Upper lobe of right lung (tissue), 1 donor: ENCODE results near the gene MYLK. TPM values are rescaled to one million over a fixed set of nuclear protein-coding genes. Genes with fewer than 3 reads are reported as not detected.

Experiments
- ATAC-seq: fragments of 200-7000 bp; cut with Tn5 transposase; one replicate; pipeline ENCODE4 v1.9.1; 2020; ENCODE audit warnings: mild to moderate bottlenecking, moderate library complexity
- DNase-seq: peaks from one replicate; pipeline ENCODE4 v3.0.0-alpha.2; 2020
- H3K27ac ChIP-seq: fragments of 200-600 bp; one replicate; pipeline ENCODE4 v1.8.0; 2022
- H3K27me3 ChIP-seq: fragments of 200-600 bp; one replicate; pipeline ENCODE4 v1.8.0; 2022; ENCODE audit warnings: mild to moderate bottlenecking
- H3K36me3 ChIP-seq: fragments of 200-600 bp; one replicate; pipeline ENCODE4 v1.8.0; 2022
- H3K4me1 ChIP-seq: fragments of 200-600 bp; one replicate; pipeline ENCODE4 v1.8.0; 2022
- H3K4me3 ChIP-seq: fragments of 200-600 bp; one replicate; pipeline ENCODE4 v1.8.0; 2022; ENCODE audit warnings: mild to moderate bottlenecking
- H3K9me3 ChIP-seq: fragments of 200-600 bp; one replicate; pipeline ENCODE4 v1.8.0; 2022
- CTCF ChIP-seq: fragments of 200-600 bp; IDR thresholded peaks from one replicate; pipeline ENCODE4 v1.8.0; 2022; ENCODE audit warnings: antibody characterized with exemption
- intact Hi-C: fragments of 100-400 bp; cut with DNase I; formaldehyde crosslinking; loops from one replicate; pipeline ENCODE4 v1.11.0; 2022
- total RNA-seq: library from RNA; stranded (reverse); fragmentation: NEBNext Ultra II Directional; extraction: Animal tissue kit (Norgen Biotek cat#: 25700); gene quantifications from one replicate; pipeline ENCODE4 v1.2.1, GENCODE V29; 2021
- donor health status: DM: no; HTN: yes; CAD: no; lungs with severe emphysema.

MYLK gene
- total RNA-seq, 1 donor from 2014 or later, result 248 TPM

GRCh38 chr3:123920383-123920782 is 36.3 kb upstream of the MYLK start:
- DNase-seq, result no peak
- Histone ChIP-seq H3K27me3 (no peaks in the 10 kb centered on the region), H3K4me1 (no peaks in the 10 kb centered on the region), H3K4me3 (no peak overlapping the region), H3K36me3 (no peaks in the 10 kb centered on the region), H3K9me3 (no peaks in the 10 kb centered on the region), H3K27ac (no peak overlapping the region)
- intact Hi-C loops, result no loop called here
- TF ChIP-seq CTCF, result no peak
- ATAC-seq, result no peak

- no peaks in the 10 kb centered on the region for H3K4me1 ChIP-seq
- no peak for TF ChIP-seq CTCF
- no peak overlapping the region for H3K27ac ChIP-seq
- intact Hi-C loops, result no loop called here
- no peak for DNase-seq
- peaks cover 5% of the 10 kb centered on the region for H3K36me3 ChIP-seq
- H3K27me3 ChIP-seq, result no peaks in the 10 kb centered on the region
- no peaks in the 10 kb centered on the region for H3K9me3 ChIP-seq
- no peak overlapping the region for H3K4me3 ChIP-seq
- no peak for ATAC-seq
These were observed 35.2 kb upstream of the MYLK start for GRCh38 chr3:123919353-123919752.

GRCh38 chr3:123914829-123915228 is 30.7 kb upstream of the MYLK start:
- DNase-seq (no peak), ATAC-seq (no peak)
- H3K27me3 ChIP-seq, result no peaks in the 10 kb centered on the region
- H3K4me3 ChIP-seq, result no peak overlapping the region
- no peaks in the 10 kb centered on the region for H3K4me1 ChIP-seq
- no peak overlapping the region for H3K27ac ChIP-seq
- intact Hi-C loops, result no loop called here
- no peaks in the 10 kb centered on the region for H3K9me3 ChIP-seq
- TF ChIP-seq CTCF, result no peak
- H3K36me3 ChIP-seq, result peaks cover 5% of the 10 kb centered on the region

DNA sequence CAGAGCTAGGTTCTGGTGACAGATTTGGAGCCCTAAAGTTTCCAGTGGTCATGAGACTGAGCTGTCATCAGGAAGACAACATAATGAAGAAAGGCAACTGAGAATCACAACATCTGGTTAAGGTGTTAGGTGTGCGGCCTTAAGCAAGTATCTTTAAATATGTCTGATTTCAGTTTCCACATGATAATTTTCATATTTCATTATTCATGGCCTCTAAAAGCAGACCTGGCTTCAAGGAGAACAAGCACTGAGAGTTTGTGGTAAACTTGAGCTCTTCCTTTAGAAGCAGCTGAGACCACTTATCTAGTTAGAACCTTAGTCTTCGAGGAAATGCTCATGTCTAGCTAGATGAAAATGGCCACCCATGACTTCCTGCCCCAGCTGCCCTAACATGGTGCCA is 25.7 kb upstream of the MYLK start:
- Histone ChIP-seq H3K4me1 (no peaks in the 10 kb centered on the region), H3K27ac (no peak overlapping the region), H3K36me3 (peaks cover under 1% of the 10 kb centered on the region), H3K27me3 (no peaks in the 10 kb centered on the region), H3K9me3 (no peaks in the 10 kb centered on the region), H3K4me3 (no peak overlapping the region)
- DNase-seq (no peak), ATAC-seq (no peak)
- intact Hi-C loops, result no loop called here
- TF ChIP-seq CTCF, result no peak

DNA sequence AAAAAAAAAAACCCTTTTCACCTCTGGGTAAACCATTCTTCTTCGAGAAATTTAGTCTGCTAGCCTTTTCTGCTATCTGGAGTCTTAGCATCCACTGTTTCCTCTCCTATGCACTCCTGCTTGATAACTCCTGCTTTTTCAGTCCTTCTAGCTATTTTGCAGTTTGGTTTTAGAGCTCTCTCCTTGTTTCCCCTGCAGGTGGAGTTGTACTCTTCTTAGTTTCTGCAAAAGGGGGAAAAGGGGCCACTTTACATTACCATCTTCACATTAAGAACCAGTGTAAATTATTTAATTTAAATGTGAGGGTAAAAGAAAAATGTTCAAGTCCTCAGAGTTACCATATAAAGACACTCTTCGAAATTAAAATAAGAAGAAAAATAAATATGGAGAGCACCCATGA is 23.6 kb upstream of the MYLK start:
- DNase-seq (no peak), ATAC-seq (no peak)
- TF ChIP-seq CTCF, result no peak
- Histone ChIP-seq H3K36me3 (no peaks in the 10 kb centered on the region), H3K9me3 (no peaks in the 10 kb centered on the region), H3K27ac (no peak overlapping the region), H3K27me3 (no peaks in the 10 kb centered on the region), H3K4me3 (no peak overlapping the region), H3K4me1 (no peaks in the 10 kb centered on the region)
- intact Hi-C loops, result no loop called here

- ATAC-seq, result no peak
- intact Hi-C loops, result no loop called here
- H3K27ac ChIP-seq, result no peak overlapping the region
These were observed 15.3 kb upstream of the MYLK start for GRCh38 chr3:123899300-123899865.

More at GRCh38 chr3:123899300-123899865, 15.3 kb upstream of the MYLK start:
- TF ChIP-seq CTCF, result no peak
- H3K36me3 ChIP-seq, result no peaks in the 10 kb centered on the region
- no peaks in the 10 kb centered on the region for H3K9me3 ChIP-seq
- DNase-seq, result no peak
- H3K4me3 ChIP-seq, result no peak overlapping the region
- no peaks in the 10 kb centered on the region for H3K4me1 ChIP-seq
- H3K27me3 ChIP-seq, result peaks cover 3% of the 10 kb centered on the region
